H9 (cell line): ENCODE data around the gene RIMBP2. TPM values are rescaled to one million over a fixed set of nuclear protein-coding genes. Genes with fewer than 3 reads are reported as not detected.

Experiments
- DNase-seq: peaks from one replicate; pipeline ENCODE4 v3.0.0-alpha.2; 2017
- H2AFZ ChIP-seq: one replicate; pipeline ENCODE4 v1.6.1; 2013; ENCODE audit warnings: mild to moderate bottlenecking, low read length, control low read depth, moderate library complexity
- H2AK5ac ChIP-seq: 2 replicates; pipeline ENCODE4 v1.6.1; 2013; ENCODE audit warnings: low read length, control low read depth, mixed read lengths; ENCODE audit not compliant: insufficient read length
- H2BK120ac ChIP-seq: one replicate; pipeline ENCODE4 v1.6.1; 2013; ENCODE audit warnings: low read depth, mild to moderate bottlenecking, low read length, control low read depth, inconsistent platforms; ENCODE audit not compliant: poor library complexity, severe bottlenecking
- H2BK12ac ChIP-seq: 2 replicates; pipeline ENCODE4 v1.6.1; 2013; ENCODE audit warnings: low read length, control low read depth, mixed read lengths, low read depth; ENCODE audit not compliant: insufficient read length
- H2BK15ac ChIP-seq: 2 replicates; pipeline ENCODE4 v1.6.1; 2013; ENCODE audit warnings: low read depth, low read length, control low read depth
- H2BK20ac ChIP-seq: one replicate; pipeline ENCODE4 v1.6.1; 2013; ENCODE audit warnings: low read depth, mild to moderate bottlenecking, low read length, control low read depth, inconsistent platforms; ENCODE audit not compliant: poor library complexity, severe bottlenecking
- H2BK5ac ChIP-seq: 2 replicates; pipeline ENCODE4 v1.6.1; 2013; ENCODE audit warnings: low read length, control low read depth, mixed read lengths; ENCODE audit not compliant: insufficient read length
- H3K14ac ChIP-seq: 2 replicates; pipeline ENCODE4 v1.6.1; 2013; ENCODE audit warnings: low read length, control low read depth; ENCODE audit not compliant: insufficient read depth
- H3K18ac ChIP-seq: 2 replicates; pipeline ENCODE4 v1.6.1; 2013; ENCODE audit warnings: low read depth, mild to moderate bottlenecking, mixed read lengths, low read length, control low read depth; ENCODE audit not compliant: insufficient read length
- H3K23ac ChIP-seq: 2 replicates; pipeline ENCODE4 v1.6.1; 2013; ENCODE audit warnings: low read length, control low read depth, mixed read lengths, low read depth; ENCODE audit not compliant: insufficient read length
- H3K23me2 ChIP-seq: 2 replicates; pipeline ENCODE4 v1.6.1; 2013; ENCODE audit warnings: low read depth, mild to moderate bottlenecking, mixed read lengths, low read length, control low read depth; ENCODE audit not compliant: insufficient read length, poor library complexity, severe bottlenecking
- H3K27ac ChIP-seq: 2 replicates; pipeline ENCODE4 v1.5.1; 2013; ENCODE audit warnings: low read length, control low read depth, mixed read lengths, low read depth; ENCODE audit not compliant: insufficient read length
- H3K27me3 ChIP-seq: 2 replicates; pipeline ENCODE4 v1.6.1; 2013; ENCODE audit warnings: low read length, control low read depth, inconsistent platforms; ENCODE audit not compliant: insufficient read depth
- H3K4ac ChIP-seq: 2 replicates; pipeline ENCODE4 v1.6.1; 2013; ENCODE audit warnings: low read depth, mild to moderate bottlenecking, control low read depth, inconsistent platforms, low read length, moderate library complexity
- H3K4me1 ChIP-seq: 2 replicates; pipeline ENCODE4 v1.6.1; 2013; ENCODE audit warnings: low read length, control low read depth, inconsistent platforms; ENCODE audit not compliant: insufficient read depth
- H3K4me2 ChIP-seq: 2 replicates; pipeline ENCODE4 v1.6.1; 2013; ENCODE audit warnings: low read length, control low read depth, mixed read lengths; ENCODE audit not compliant: insufficient read length, insufficient read depth
- H3K56ac ChIP-seq: 2 replicates; pipeline ENCODE4 v1.6.1; 2013; ENCODE audit warnings: low read depth, mild to moderate bottlenecking, mixed read lengths, low read length, control low read depth; ENCODE audit not compliant: insufficient read length
- H3K79me1 ChIP-seq: 2 replicates; pipeline ENCODE4 v1.6.1; 2013; ENCODE audit warnings: low read depth, mild to moderate bottlenecking, moderate library complexity, low read length, control low read depth, inconsistent platforms; ENCODE audit not compliant: insufficient read depth, poor library complexity, severe bottlenecking
- H3K79me2 ChIP-seq: 2 replicates; pipeline ENCODE4 v1.6.1; 2013; ENCODE audit warnings: low read length, control low read depth, inconsistent platforms; ENCODE audit not compliant: insufficient read depth
- H3K9ac ChIP-seq: 2 replicates; pipeline ENCODE4 v1.6.1; 2013; ENCODE audit warnings: low read length, control low read depth, mixed read lengths; ENCODE audit not compliant: insufficient read length; ENCODE audit errors: extremely low read depth
- H3K9me3 ChIP-seq: one replicate; pipeline ENCODE4 v1.6.1; 2013; ENCODE audit warnings: low read depth, low read length, inconsistent platforms; ENCODE audit not compliant: control insufficient read depth
- H3T11ph ChIP-seq: one replicate; pipeline ENCODE4 v1.6.1; 2013; ENCODE audit warnings: mild to moderate bottlenecking, low read length, control low read depth, inconsistent platforms
- H4K20me1 ChIP-seq: one replicate; pipeline ENCODE4 v1.6.1; 2013; ENCODE audit not compliant: control insufficient read depth, insufficient read length, insufficient read depth
- H4K5ac ChIP-seq: 2 replicates; pipeline ENCODE4 v1.6.1; 2013; ENCODE audit warnings: low read depth, mild to moderate bottlenecking, mixed read lengths, low read length, control low read depth; ENCODE audit not compliant: insufficient read length
- H4K8ac ChIP-seq: replicated peaks from 2 replicates; pipeline ENCODE4 v1.6.1; 2013; ENCODE audit warnings: low read length, control low read depth, mixed read lengths, low read depth; ENCODE audit not compliant: insufficient read length
- H4K91ac ChIP-seq: 2 replicates; pipeline ENCODE4 v1.6.1; 2013; ENCODE audit warnings: low read depth, mild to moderate bottlenecking, moderate library complexity, mixed read lengths, low read length, control low read depth; ENCODE audit not compliant: insufficient read length
- H3K27ac Mint-ChIP-seq, 3 experiments: 2 replicates in 2 of 3; 3 replicates in 1 of 3; pipeline ENCODE4 v1.8.0; 2020 to 2021; ENCODE audit warnings: mixed read lengths in 3 of 3, mild to moderate bottlenecking in 1 of 3, moderate library complexity in 1 of 3
- H3K27me3 Mint-ChIP-seq: 2 replicates; pipeline ENCODE4 v1.8.0; 2021; ENCODE audit warnings: low read depth, mild to moderate bottlenecking, moderate library complexity, mixed read lengths
- H3K36me3 Mint-ChIP-seq, 3 experiments: 2 replicates in 2 of 3; 3 replicates in 1 of 3; pipeline ENCODE4 v1.8.0; 2020 to 2021; ENCODE audit warnings: low read depth in 3 of 3, mixed read lengths in 3 of 3; ENCODE audit not compliant: insufficient read depth in 1 of 3
- H3K4me1 Mint-ChIP-seq, 2 experiments: 2 replicates each; pipeline ENCODE4 v1.8.0; 2020; ENCODE audit warnings: mixed read lengths in 2 of 2
- H3K4me3 Mint-ChIP-seq, 2 experiments: 2 replicates in 1 of 2; 3 replicates in 1 of 2; pipeline ENCODE4 v1.8.0; 2020 to 2021; ENCODE audit warnings: mild to moderate bottlenecking in 2 of 2, mixed read lengths in 2 of 2, moderate library complexity in 1 of 2
- H3K9me3 Mint-ChIP-seq, 2 experiments: 2 replicates in 1 of 2; 3 replicates in 1 of 2; pipeline ENCODE4 v1.8.0; 2020; ENCODE audit warnings: mild to moderate bottlenecking in 2 of 2, mixed read lengths in 2 of 2, moderate library complexity in 1 of 2
- CTCF ChIP-seq: fragments of 200-600 bp; sonication (generic); conservative IDR thresholded peaks from 3 replicates; pipeline ENCODE4 v1.8.0; 2021; ENCODE audit warnings: antibody characterized with exemption, mild to moderate bottlenecking
- WGBS: extraction: QIAGEN DNeasy Blood & Tissue Kit; methylation state at CpG from one replicate; pipeline ENCODE4 v1.1.7; 2013; ENCODE audit warnings: missing lambda C conversion rate, low lambda C conversion rate, mixed read lengths; ENCODE audit not compliant: insufficient read length; ENCODE audit errors: extremely low coverage; 5-methylcytosine and 5-hydroxymethylcytosine counted together
- total RNA-seq: library from RNA; stranded (reverse); gene quantifications from 2 replicates; pipeline ENCODE4 v1.2.1, GENCODE V29; 2021

The RIMBP2 gene
- total RNA-seq, 1 experiment from 2014 or later = 0.70 TPM

GRCh38 chr12:130700492-130701401, 15.4 kb downstream of the RIMBP2 start:
- no peak overlapping the region for H3K9ac ChIP-seq
- no peak overlapping the region for H2BK5ac ChIP-seq
- no peak overlapping the region for H2BK15ac ChIP-seq
- H3K23me2 ChIP-seq = no peaks in the 10 kb centered on the region
- no peak overlapping the region for H2AK5ac ChIP-seq
- no peaks in the 10 kb centered on the region for H3K27me3 ChIP-seq
- no peak overlapping the region for H2BK120ac ChIP-seq
- H3K27ac ChIP-seq = no peak overlapping the region
- no peak overlapping the region for H3K56ac ChIP-seq
- H3K27me3 Mint-ChIP-seq = peaks cover 27% of the 10 kb centered on the region
- no peak overlapping the region for H3K27ac Mint-ChIP-seq
- H3K4me1 Mint-ChIP-seq = peaks cover 3 to 10% of the 10 kb centered on the region in 2 experiments
- H2BK12ac ChIP-seq = no peak overlapping the region
- H3K79me1 ChIP-seq = no peaks in the 10 kb centered on the region
- no peaks in the 10 kb centered on the region for H3K36me3 Mint-ChIP-seq
- H3T11ph ChIP-seq = no peak overlapping the region
- no peak overlapping the region for H2AFZ ChIP-seq
- H3K4me3 Mint-ChIP-seq = no peak overlapping the region
- H3K4me2 ChIP-seq = no peak overlapping the region
- H3K9me3 ChIP-seq = no peaks in the 10 kb centered on the region
- no peak overlapping the region for H3K18ac ChIP-seq
- no peak overlapping the region for H4K5ac ChIP-seq
- no peak overlapping the region; the same call in 1 of the 2 replicates for H3K14ac ChIP-seq
- no CpG with 5 or more reads among the region's 14 CpGs for WGBS
- H4K8ac ChIP-seq = no peak overlapping the region
- no peak overlapping the region for H2BK20ac ChIP-seq
- no peaks in the 10 kb centered on the region for H3K79me2 ChIP-seq
- DNase-seq = peak; percentile 23
- H3K9me3 Mint-ChIP-seq = peaks cover 0 to 3% of the 10 kb centered on the region in 2 experiments; a peak in 4 of 5 replicates
- H3K4ac ChIP-seq = no peak overlapping the region
- no peak overlapping the region for H3K23ac ChIP-seq
- no peak for TF ChIP-seq CTCF
- no peaks in the 10 kb centered on the region for H4K20me1 ChIP-seq
- H4K91ac ChIP-seq = no peak overlapping the region
- H3K4me1 ChIP-seq = no peaks in the 10 kb centered on the region
